Measurements from ENCODE around the gene SPAAR.

Gene SPAAR

GRCh38 chr9:35951736-35952135 lies 42.4 kb downstream of the SPAAR start:
- DNase-seq: no peak

- DNase-seq: no peak
Observed at GRCh38 chr9:35952526-35953191, 43.4 kb downstream of the SPAAR start.

- DNase-seq: peak; percentile 57
Observed at GRCh38 chr9:35954942-35955546, 45.8 kb downstream of the SPAAR start.

- no peak for DNase-seq
Observed at GRCh38 chr9:35956651-35957050, 47.4 kb downstream of the SPAAR start.

- DNase-seq: no peak
Observed at GRCh38 chr9:35958104-35958837, 49.0 kb downstream of the SPAAR start, which contains the start of gene OR2S2. TSS of gene OR2S2 (minus strand) at chr9:35958154. CDS start at chr9:35958098, 56 bp downstream.

- DNase-seq: no peak
Observed at GRCh38 chr9:35960039-35960655, 50.9 kb downstream of the SPAAR start.
